Limb (tissue), 2 donors: ENCODE results near the gene ZNF304.

ENCODE experiments used
- DNase-seq, 2 donors: peaks; one replicate each; pipeline ENCODE4 v3.0.0-alpha.2; 2016; ENCODE audit errors: extremely low spot score in 2 of 2

ZNF304 gene

GRCh38 chr19:57350877-57351805 lies at the start of gene ZNF304:
ZNF304 (plus strand) TSS chr19:57351271; CDS start chr19:57351665, 394 bp downstream.
- DNase-seq, result peak; percentile 94 to 96

DNA sequence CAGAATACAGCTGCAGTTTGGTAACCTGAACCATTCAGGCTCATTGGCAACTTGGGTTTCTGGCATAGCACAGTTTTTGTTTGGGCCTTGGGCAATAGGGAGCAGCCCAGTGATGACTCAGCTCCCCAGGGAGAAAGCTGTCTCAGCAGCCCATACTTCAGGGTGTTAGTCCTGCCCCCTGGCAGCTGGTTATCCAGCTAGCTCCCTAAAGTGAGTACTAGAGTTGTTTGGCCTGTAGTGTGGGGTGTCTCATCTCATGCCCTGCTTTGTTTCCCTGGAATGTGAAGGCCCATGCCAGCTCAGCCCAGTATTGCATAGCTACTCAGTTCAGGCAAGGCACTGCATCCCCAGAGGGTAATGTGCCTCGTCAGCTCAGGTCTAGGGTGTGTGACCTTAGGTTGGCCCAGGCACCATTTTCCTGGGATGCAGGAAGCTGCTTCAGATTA lies 49.0 kb upstream of the ZNF304 start:
- DNase-seq, result no peak

DNA sequence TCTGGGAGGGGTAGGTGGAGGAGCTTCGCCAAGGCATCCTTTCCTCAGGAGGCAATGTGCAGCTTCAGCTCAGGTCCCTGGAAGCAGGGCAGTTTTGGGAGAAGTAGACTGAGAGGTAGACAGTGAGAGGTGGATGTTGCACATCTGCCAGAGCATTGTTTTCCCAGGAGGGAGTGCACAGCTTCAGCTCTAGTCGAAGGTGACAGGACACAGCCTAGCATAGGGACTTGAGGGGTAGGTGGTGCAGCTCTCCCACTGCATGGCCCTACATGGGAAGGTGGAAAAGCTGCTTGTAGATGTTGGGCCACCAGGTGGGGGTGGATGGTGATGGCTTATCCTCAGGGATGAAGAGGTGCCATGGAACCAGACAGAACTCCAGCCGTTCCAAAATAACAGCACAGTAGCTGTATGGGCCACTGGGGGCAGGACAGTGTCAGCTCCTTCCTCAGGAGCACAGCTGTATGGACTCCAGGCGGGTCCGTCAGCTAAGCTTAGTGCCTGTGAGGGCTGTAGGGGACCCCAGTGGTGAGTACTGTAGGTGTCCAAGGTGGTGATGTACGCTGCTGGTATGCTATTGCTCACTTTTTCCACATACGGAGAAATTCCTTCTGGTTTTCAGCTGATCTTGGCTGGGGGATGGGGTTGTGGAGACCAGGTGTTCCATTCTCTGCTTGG lies 48.2 kb upstream of the ZNF304 start:
- DNase-seq, result no peak

DNA sequence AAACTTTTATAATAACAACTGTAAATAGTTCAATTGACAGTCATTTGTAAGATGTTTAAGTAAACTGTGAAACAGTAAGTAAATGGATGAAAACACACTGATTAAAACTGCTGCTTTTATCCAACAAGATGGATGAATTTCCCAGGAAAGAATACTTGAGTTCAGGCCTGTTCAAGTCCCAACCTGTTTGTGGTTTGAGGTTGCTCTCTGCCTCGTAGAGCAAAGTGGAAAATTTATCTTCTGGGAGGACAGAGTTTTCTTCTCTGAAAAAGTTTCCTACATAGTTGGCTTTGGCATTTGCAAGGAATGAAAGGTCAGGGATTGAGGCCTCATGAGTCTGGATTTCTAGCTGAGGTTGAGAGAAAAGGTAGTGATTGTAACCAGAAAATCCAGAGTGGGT lies 46.0 kb upstream of the ZNF304 start:
- DNase-seq, result no peak

DNA sequence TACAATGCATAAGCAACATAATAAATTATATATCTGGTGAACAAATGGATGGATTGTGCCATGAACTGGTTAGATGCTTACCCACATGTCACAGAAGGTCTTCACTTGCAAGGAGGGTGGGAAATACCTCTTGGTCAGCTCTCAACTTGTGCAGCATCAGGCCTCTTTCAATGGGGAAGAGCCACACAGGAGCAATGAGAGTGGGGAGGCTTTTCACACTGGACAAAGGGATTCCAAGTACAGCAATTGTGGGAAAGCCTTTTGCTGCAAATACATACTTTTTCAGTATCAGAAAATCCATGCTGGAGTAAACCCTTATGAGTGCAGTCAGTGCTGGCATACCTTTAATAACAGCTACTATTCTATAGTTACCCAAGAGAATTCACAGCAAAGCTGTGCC lies 42.6 kb upstream of the ZNF304 start:
- DNase-seq, result no peak

DNA sequence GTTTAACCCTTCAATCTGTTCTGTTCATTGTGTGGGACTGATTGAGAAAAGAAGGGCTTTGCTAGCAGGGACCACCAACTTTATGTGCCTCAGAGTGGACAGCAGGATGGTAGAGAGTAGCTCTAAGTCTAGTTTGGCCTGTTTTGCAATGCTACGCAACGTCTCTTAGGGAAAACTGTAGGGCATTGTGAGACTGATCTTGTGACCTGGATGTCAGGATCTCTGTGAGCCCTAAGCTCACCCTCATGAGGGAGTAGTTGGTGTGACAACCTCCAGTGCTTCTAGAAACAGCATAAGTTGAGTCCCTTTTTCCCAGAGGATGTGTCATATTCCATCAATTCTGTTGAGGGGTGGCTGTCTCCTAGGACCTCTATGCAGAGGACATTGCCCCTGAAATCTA lies 40.3 kb upstream of the ZNF304 start:
- DNase-seq, result no peak

GRCh38 chr19:57314146-57314545 lies 36.9 kb upstream of the ZNF304 start:
- DNase-seq, result no peak

- DNase-seq, result no peak
These were observed 33.6 kb upstream of the ZNF304 start for GRCh38 chr19:57317503-57317902.

DNA sequence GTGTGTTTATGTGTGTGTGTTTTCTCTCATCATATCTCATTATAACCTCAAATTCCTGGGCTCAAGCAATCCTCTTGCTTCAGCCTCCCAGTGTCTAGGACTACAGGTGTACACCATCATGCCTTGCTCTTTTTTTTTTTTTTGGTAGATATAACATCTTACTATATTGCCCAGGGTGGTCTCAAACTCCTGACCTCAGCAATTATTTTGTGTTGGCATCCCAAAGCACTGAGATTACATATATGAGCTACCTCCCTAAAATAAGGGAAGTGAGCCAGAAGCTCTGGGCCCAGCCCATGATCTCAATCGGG lies 31.2 kb upstream of the ZNF304 start:
- DNase-seq, result no peak

- peak; percentile 95 to 96 for DNase-seq
These were observed 30.6 kb upstream of the ZNF304 start, which contains the start of gene ZNF543 for GRCh38 chr19:57320180-57321084. ZNF543 (plus strand) TSS chr19:57320472; CDS start chr19:57320854, 382 bp downstream.

DNA sequence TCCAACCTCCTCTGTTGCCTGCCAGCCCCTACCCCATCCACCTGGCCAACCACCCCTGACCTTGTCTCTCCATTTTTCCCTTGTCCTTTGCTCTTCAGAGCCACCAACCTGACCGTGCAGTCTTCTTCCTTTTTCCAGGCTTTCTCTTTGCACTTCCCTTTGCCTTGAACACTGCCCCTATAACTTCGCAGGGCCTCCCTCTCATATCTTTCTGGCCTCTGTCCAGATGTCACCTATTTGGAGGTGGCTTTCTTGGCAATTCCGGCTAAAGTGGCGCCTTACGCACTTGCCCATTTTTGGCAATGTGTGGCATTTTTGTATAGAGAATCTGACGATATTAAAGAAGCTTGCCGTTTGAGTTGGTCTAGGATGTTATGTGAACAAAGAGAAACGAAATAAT lies 30.0 kb upstream of the ZNF304 start:
- no peak for DNase-seq

DNA sequence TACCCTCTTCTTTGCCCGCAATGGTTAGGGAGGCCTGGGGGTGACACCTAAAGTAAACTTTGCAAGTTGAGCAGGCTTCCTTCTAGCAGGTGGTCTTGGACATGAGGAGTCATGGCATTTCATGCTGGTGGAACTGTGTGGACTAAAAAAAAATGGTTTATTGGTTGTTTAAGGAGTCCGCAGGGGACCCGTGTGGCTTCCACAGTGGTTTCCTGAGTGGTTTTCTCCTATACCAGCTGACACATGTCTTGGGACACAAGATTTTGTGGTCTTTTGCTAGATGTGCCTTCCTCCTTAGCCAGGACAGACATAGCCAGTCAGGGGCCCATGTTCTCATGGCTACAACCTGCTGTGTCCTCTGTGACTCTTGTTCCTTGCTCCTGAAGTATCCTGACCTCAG lies 29.3 kb upstream of the ZNF304 start:
- DNase-seq, result no peak

DNA sequence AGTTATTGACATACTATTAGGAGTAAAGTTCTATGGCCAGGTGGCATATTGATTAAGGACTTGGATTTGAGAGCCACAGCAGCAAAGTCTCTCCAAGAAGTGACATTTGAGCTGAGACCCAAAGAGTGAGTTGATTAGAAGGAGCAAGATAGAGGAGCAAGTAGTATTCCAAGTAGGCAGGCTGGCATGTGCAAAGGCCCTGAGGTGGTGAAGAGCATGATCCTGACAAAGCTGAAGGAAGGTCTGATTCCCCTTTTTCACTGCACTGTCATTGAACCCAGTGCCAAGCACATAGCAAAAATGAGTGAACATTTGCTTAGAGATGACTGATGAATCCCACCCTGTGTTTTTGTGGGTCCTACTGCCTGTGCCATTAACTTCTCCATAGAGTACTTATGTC lies 26.1 kb upstream of the ZNF304 start:
- no peak for DNase-seq

- DNase-seq, result no peak
These were observed 23.1 kb upstream of the ZNF304 start for GRCh38 chr19:57327993-57328392.

DNA sequence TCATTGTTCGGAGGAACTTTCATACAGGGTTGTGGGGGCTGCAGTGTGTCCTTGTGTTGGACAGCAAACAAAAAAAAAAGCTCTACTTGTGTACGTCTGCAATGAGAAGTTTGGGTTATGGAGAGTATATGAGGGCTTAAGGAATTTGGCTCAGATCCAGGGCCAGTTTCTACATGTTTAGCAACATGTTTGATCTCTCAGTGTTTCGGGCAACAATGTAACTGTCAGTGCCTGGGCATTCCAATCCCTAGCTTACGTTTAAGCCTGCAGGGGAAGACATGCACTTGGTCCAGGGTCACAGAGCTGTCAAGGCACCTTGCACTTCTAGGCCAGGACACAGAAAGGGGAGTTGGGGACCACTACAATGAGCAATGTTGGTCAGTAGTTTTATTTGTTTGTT lies 16.9 kb upstream of the ZNF304 start:
- no peak for DNase-seq

DNA sequence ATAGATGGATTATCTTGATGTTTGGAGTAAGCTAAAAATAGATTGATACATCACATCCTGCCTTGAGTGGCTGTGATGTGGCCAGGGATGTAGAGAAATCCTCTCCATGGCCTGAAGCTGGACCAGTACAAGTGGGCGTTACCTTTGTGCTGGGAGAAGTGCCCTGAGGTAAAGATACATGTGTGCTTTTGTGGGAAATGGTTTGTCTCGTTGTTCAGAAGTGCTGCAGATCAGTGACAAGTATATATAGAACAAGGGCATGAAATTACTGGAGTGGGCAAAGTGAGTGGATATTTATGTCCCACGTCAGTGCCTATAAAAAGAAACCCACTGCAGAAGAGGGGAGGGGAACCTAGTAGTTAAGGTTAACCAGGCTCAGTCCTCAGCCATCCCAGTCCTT lies 12.2 kb upstream of the ZNF304 start:
- DNase-seq, result no peak

DNA sequence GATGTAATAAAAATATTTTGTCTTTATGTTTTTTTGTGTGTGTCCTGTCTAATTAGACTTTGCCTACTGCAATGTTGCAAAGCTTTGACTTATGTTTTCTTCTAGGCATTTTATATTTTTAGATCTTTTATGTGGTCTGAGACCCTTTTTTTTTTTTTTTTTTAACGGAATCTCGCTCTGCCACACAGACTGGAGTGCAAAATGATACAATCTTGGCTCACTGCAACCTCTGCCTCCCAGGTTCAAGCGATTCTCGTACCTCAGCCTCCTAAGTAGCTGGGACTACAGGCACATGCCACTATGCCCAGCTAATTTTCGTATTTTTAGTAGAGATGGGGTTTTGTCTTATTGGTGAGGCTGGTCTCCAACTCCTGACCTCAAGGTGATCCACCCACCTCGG lies 8.5 kb upstream of the ZNF304 start:
- DNase-seq, result no peak

DNA sequence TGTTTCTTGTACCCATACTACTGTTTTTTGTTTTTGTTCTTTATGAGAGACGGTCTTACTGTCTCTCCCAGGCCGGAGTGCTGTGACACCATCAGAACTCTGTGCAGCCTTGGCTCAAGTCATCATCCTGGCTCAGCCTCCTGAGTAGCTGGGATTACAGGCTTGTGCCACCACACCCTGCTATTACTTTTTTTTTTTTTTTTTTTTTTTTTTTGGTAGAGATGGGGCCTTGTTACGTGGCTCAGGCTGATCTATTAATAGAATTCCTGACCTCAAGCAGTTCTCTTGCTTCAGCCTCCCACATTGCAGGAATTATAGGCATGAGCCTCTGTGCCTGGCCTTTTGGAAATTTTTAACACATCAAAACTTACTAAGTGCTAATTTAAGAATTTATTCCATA lies 2.9 kb upstream of the ZNF304 start:
- no peak for DNase-seq

DNA sequence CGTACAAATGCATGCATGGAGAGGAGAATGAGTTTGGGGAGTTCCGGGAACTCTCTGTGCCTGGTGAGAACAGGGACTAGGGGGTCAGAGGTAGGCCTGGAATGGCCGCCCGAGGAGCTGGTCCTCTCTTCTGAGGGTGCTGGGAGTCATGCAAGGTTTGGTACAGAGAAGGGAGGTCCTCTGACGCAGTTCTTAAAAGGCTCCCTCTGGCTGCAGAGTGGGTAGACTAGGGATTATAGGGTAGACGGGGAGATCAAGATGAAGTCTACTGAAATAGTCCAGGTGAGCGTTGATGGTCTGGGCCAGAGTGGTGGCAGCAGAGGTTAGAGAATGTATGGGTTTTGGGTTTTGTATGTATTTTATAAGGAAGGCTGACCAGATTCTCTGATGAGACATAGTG lies 796 bp downstream of the ZNF304 start:
- no peak for DNase-seq

DNA sequence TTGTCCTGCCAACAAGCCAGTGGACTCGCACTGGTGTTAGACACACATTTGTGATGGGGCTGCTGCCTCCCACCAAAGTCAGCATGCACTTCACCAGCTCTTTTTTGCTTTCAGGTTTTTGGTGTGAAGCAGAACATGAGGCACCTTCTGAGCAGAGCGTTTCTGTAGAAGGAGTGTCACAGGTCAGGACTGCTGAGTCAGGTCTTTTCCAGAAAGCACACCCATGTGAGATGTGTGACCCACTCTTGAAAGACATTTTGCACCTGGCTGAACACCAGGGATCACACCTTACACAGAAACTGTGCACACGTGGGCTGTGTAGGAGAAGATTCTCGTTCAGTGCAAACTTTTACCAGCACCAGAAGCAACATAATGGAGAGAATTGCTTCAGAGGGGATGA lies 4.8 kb downstream of the ZNF304 start:
- DNase-seq, result no peak

GRCh38 chr19:57357406-57357805 lies 6.3 kb downstream of the ZNF304 start:
- DNase-seq, result no peak

DNA sequence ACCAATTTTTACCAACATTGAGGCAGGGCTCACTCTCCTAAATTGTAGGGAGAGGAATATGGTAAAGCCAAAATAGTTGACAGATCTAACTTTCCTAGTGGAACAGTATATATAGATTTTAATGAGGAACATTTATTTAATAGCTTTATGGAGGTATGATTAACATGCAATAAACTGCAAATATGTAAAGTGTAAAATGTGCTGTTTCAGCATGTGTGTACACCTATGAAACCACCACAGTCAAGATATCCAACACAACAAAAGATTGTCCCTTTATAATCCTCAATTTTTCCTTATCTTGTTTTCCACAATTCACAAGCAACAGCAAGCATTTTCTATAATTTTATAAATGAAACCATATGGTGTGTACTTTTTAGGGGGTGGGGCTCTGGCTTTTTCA lies 8.2 kb downstream of the ZNF304 start:
- DNase-seq, result no peak
